AG04449 (cell line): ENCODE data around the gene C19orf67.

Experiments
- CTCF ChIA-PET: fragments of 350-600 bp; formaldehyde crosslinking; extraction: SDS; loops from one replicate; lab custom pipeline; 2021; ENCODE audit warnings: antibody characterized with exemption; lab: Yijun Ruan, JAX
- POLR2A ChIA-PET: fragments of 400-600, 350-600 bp; formaldehyde crosslinking; extraction: SDS; loops from one replicate; lab custom pipeline; 2020; ENCODE audit warnings: antibody characterized with exemption, inconsistent platforms; lab: Yijun Ruan, JAX
- DNase-seq: peaks from one replicate; pipeline ENCODE4 v3.0.0-alpha.2; 2010; ENCODE audit warnings: low read depth, low spot score
- H3K4me3 ChIP-seq: 2 replicates; pipeline ENCODE4 v1.5.1; 2011; ENCODE audit warnings: low read depth, mild to moderate bottlenecking, control low read depth, low read length
- TF ChIP-seq, protein P1 (sequence below): IDR thresholded peaks from one replicate; pipeline ENCODE4 v1.5.1; 2011; ENCODE audit warnings: mild to moderate bottlenecking, moderate library complexity, low read length, control low read depth, inconsistent platforms; ENCODE audit not compliant: insufficient read depth; ENCODE audit errors: missing control alignments

The C19orf67 gene

DNA sequence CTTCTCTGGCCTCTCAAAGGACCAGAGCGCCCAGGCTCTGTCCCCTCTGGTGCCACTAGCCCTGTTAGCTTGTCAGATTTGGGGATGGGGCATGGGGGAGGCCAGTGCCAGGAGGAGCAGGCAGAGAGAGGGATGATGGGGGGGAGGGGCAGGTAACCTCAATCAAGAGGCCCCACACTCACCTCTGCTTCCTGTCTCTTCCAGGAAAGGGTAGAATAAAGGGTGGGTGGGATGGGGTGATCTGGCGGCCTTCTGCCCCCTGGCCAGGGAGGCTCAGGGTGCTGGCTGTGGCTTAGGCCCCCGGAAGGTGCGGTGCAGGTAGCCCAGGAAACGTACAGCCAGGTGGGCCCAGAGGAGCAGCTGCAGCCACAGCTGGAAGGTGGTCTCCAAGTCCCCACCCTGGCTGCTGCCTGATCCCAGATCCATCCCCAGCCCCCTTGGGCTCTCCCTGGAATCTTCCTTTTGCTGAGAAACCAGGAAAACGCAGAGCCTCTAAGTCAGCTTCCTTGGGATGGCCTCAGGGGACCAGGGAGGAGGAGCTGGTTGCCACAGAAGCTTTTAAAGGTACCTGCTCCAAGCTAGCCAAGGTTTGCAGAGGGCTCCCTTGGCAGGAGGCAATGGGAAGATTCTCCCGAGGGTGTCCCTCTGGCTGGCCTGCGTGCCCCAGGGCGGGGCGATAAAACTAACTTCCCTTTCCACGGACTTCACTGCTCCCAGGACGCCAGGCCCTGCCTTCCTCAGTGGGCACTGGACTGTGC lies 26.6 kb upstream of the C19orf67 start:
- no peak for DNase-seq
- POLR2A ChIA-PET, result no interaction called here
- TF ChIP-seq, protein P1, sequence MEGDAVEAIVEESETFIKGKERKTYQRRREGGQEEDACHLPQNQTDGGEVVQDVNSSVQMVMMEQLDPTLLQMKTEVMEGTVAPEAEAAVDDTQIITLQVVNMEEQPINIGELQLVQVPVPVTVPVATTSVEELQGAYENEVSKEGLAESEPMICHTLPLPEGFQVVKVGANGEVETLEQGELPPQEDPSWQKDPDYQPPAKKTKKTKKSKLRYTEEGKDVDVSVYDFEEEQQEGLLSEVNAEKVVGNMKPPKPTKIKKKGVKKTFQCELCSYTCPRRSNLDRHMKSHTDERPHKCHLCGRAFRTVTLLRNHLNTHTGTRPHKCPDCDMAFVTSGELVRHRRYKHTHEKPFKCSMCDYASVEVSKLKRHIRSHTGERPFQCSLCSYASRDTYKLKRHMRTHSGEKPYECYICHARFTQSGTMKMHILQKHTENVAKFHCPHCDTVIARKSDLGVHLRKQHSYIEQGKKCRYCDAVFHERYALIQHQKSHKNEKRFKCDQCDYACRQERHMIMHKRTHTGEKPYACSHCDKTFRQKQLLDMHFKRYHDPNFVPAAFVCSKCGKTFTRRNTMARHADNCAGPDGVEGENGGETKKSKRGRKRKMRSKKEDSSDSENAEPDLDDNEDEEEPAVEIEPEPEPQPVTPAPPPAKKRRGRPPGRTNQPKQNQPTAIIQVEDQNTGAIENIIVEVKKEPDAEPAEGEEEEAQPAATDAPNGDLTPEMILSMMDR, result no peak
- H3K4me3 ChIP-seq, result no peak overlapping the region
- CTCF ChIA-PET, result interaction anchor here (0.8 to 1.4 kb wide), 2 partner anchors 40 to 232 kb away, joined by 4 read pairs; partner anchors contain the start of gene MISP3

GRCh38 chr19:14111486-14111885 lies 25.9 kb upstream of the C19orf67 start:
- DNase-seq, result no peak
- TF ChIP-seq, protein P1, result no peak
- no peak overlapping the region for H3K4me3 ChIP-seq
- CTCF ChIA-PET, result no interaction called here
- POLR2A ChIA-PET, result no interaction called here

GRCh38 chr19:14110650-14111049 lies 25.1 kb upstream of the C19orf67 start:
- no peak overlapping the region for H3K4me3 ChIP-seq
- no peak for DNase-seq
- CTCF ChIA-PET, result interaction anchor here (0.7 to 1.1 kb wide), 2 partner anchors 8 to 35 kb away, joined by 3 read pairs; no protein-coding TSS in a partner anchor
- TF ChIP-seq, protein P1, result no peak
- POLR2A ChIA-PET, result no interaction called here

GRCh38 chr19:14107581-14108461 lies 22.2 kb upstream of the C19orf67 start:
- POLR2A ChIA-PET, result no interaction called here

DNA sequence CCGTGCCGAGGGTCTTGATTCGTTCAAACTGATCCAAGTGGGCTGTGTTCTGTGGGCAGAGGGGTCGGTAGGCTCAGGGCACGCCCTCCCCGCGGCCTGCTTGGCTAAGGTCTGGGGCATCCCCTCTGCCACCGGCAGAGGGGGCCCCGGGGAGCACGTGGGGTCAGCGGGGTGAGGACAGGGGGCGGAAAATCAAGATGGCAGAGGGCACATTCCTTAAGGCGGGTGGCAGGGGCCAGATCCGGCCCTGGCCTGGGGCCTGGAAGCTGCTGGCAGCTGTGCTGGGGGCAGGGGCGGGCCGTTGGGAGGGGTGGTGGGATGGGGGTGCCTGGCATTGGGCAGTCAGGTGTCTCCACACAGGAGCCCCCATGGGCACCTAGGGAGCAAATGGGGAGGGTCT lies 21.3 kb upstream of the C19orf67 start:
- no peak for DNase-seq
- TF ChIP-seq, protein P1, result no peak
- no peak overlapping the region for H3K4me3 ChIP-seq
- ChIA-PET CTCF (no interaction called here), POLR2A (no interaction called here)

More at GRCh38 chr19:14107581-14108461, 22.2 kb upstream of the C19orf67 start:
- CTCF ChIA-PET, result interaction anchor here (1.0 kb wide), 1 partner anchor 10 kb away, joined by 3 read pairs; no protein-coding TSS in a partner anchor
- DNase-seq, result no peak
- no peak overlapping the region for H3K4me3 ChIP-seq
- TF ChIP-seq, protein P1, result no peak
